ENCODE measurements around the gene H3-3A.

- TF ChIP-seq ZBTB33 (IDR thresholded peaks at IDR 0.05) = no peak
- no peak for TF ChIP-seq CTCF (IDR thresholded peaks at IDR 0.05; ENCODE audit: low read depth, low read length, missing input control)
- no peak for TF ChIP-seq HNF4G (IDR thresholded peaks at IDR 0.05)
- no peak for TF ChIP-seq TAF1 (conservative IDR thresholded peaks at IDR 0.05)
- no peak for TF ChIP-seq EGR1 (IDR thresholded peaks at IDR 0.05; ENCODE audit: low read depth in 2 of 2)
- no peak for TF ChIP-seq ATF3 (IDR thresholded peaks at IDR 0.05)
- TF ChIP-seq RXRA (IDR thresholded peaks at IDR 0.05) = no peak
These were observed 46.7 kb downstream of the H3-3A start for GRCh38 chr1:226108935-226109828.

All from liver (tissue), 3 donors.